ENCODE data around the gene SCNN1G. TPM values are rescaled to one million over a fixed set of nuclear protein-coding genes. Genes with fewer than 3 reads are reported as not detected.

The SCNN1G gene, protein sequence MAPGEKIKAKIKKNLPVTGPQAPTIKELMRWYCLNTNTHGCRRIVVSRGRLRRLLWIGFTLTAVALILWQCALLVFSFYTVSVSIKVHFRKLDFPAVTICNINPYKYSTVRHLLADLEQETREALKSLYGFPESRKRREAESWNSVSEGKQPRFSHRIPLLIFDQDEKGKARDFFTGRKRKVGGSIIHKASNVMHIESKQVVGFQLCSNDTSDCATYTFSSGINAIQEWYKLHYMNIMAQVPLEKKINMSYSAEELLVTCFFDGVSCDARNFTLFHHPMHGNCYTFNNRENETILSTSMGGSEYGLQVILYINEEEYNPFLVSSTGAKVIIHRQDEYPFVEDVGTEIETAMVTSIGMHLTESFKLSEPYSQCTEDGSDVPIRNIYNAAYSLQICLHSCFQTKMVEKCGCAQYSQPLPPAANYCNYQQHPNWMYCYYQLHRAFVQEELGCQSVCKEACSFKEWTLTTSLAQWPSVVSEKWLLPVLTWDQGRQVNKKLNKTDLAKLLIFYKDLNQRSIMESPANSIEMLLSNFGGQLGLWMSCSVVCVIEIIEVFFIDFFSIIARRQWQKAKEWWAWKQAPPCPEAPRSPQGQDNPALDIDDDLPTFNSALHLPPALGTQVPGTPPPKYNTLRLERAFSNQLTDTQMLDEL
- total RNA-seq = under 1 TPM in 1 of 4 donors, not detected in 3; 0.20 TPM

- Histone ChIP-seq H3K9me3 (no peaks in the 10 kb centered on the region), H3K4me3 (peak within 1 kb of the TSS; percentile 2 to 36 (median 24)), H3K36me3 (no peaks in the 10 kb centered on the region), H3K4me1 (peaks cover 0 to 16% (median 13%) of the 10 kb centered on the region in 4 donors), H3K27ac (no peak within 1 kb of the TSS), H3K27me3 (peaks cover 0 to 83% of the 10 kb centered on the region in 2 donors)
- WGBS, 2 donors = 3 to 4% methylated on average over 35 to 58 of the region's 71 CpGs
- no peak for DNase-seq (ENCODE audit: low spot score in 2 of 2)
- TF ChIP-seq CTCF (IDR thresholded peaks at IDR 0.05) = peak in 1 of 5 experiments; percentile 11
- TF ChIP-seq EP300 (IDR thresholded peaks at IDR 0.05) = no peak
- TF ChIP-seq POLR2A (IDR thresholded peaks at IDR 0.05) = no peak
Measured at GRCh38 chr16:23182679-23183542, at the start of gene SCNN1G. Gene SCNN1G, plus strand, starts transcription at chr16:23182745. Its CDS starts 3,527 bp downstream, at chr16:23186272.

DNA sequence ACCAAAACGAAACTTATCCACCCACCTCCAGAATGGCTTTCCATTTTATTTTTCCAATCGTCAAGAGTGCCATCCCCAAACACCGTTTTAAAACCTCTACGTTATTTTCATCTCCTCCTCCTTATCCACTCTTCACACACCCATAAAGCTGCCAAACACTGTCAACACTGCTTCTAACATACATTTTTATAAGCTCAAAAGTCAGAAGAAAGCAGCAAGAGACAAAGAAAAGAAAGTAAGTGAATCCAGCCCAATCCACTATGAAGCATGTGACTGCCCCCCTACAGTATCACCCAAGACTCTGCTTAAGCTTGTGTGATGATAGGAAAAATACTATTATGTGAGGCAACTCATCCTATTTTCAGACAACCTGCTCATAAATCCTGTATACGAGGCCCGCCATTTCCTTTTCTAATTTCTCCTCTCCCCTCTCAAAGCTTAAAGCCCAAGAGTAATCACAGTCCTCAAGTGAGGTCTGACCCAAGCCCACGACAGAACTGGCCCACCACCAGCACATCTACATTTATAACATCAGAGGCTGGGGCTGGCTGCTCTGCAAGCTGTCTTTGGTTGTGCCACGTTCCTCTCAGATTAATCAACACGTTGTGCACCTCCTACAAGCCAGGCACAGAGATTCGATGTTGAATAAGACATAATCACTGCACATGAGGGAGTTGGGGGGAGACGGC is 49.6 kb upstream of the SCNN1G start:
- WGBS, 2 donors = 46 to 62% methylated on average over 11 of the region's 11 CpGs
- H3K27ac ChIP-seq = peak overlapping the region in 2 of 4 donors; percentile 48 to 58
- H3K4me3 ChIP-seq = no peak overlapping the region
- peaks cover 0 to 20% (median 0%) of the 10 kb centered on the region in 4 donors for H3K9me3 ChIP-seq
- TF ChIP-seq CTCF (IDR thresholded peaks at IDR 0.05) (no peak), EP300 (IDR thresholded peaks at IDR 0.05) (no peak), POLR2A (IDR thresholded peaks at IDR 0.05) (no peak)
- H3K36me3 ChIP-seq = peaks cover 0 to 8% (median 0%) of the 10 kb centered on the region in 3 donors
- H3K4me1 ChIP-seq = peaks cover 0 to 27% (median 3%) of the 10 kb centered on the region in 4 donors
- H3K27me3 ChIP-seq = no peaks in the 10 kb centered on the region
- DNase-seq (ENCODE audit: low spot score in 2 of 2) = no peak

DNA sequence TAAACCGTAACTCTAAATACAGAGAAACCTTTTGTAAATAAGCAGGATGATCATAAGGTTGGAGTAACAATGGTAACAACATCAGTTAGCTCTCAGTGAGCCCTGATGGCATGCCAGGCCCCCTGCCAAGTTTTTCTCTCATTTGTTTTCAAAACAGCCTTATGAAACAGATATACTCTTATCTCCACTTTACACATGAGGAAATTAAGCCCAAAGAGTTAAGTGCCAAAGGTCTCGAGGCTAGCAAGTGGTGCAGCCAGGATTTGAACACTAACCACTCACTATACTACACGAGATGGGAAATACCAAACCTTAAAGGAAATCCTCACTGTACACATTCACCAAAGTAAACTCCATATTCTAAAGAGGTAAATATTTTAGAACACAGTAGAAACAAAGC is 48.3 kb upstream of the SCNN1G start:
- H3K4me1 ChIP-seq = peaks cover 0 to 27% (median 3%) of the 10 kb centered on the region in 4 donors
- H3K27me3 ChIP-seq = no peaks in the 10 kb centered on the region
- TF ChIP-seq POLR2A (IDR thresholded peaks at IDR 0.05) = no peak
- no peak for TF ChIP-seq EP300 (IDR thresholded peaks at IDR 0.05)
- TF ChIP-seq CTCF (IDR thresholded peaks at IDR 0.05) = no peak
- WGBS, 2 donors = 36 to 49% methylated on average over 3 of the region's 3 CpGs
- no peak for DNase-seq (ENCODE audit: low spot score in 2 of 2)
- peaks cover 0 to 8% (median 0%) of the 10 kb centered on the region in 3 donors for H3K36me3 ChIP-seq
- H3K4me3 ChIP-seq = no peak overlapping the region
- H3K9me3 ChIP-seq = peaks cover 0 to 20% (median 0%) of the 10 kb centered on the region in 4 donors
- no peak overlapping the region for H3K27ac ChIP-seq

DNA sequence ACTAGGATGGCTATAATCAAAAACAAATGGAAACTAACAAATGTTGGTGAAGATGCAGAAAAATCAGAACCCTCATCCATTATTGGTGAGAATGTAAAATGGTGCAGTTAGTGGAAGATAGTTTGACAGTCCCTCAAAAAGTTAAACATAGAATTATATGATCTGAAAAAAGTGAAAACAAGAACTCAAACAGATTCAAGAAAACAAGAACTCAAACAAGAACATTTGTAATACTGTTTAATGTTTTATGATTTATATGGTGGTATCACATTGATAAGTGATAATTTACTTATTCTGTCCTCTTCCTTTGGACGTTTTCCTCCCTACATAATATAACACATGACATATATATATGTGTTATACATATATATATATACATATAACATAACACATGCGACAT is 45.3 kb upstream of the SCNN1G start:
- DNase-seq (ENCODE audit: low spot score in 2 of 2) = no peak
- H3K4me3 ChIP-seq = no peak overlapping the region
- peaks cover 0 to 14% (median 5%) of the 10 kb centered on the region in 4 donors for H3K4me1 ChIP-seq
- no peaks in the 10 kb centered on the region for H3K27me3 ChIP-seq
- TF ChIP-seq CTCF (IDR thresholded peaks at IDR 0.05) (no peak), POLR2A (IDR thresholded peaks at IDR 0.05) (no peak), EP300 (IDR thresholded peaks at IDR 0.05) (no peak)
- H3K36me3 ChIP-seq = peaks cover 0 to 8% (median 0%) of the 10 kb centered on the region in 3 donors
- no peak overlapping the region for H3K27ac ChIP-seq
- peaks cover 0 to 20% (median 0%) of the 10 kb centered on the region in 4 donors for H3K9me3 ChIP-seq
- WGBS, 2 donors = 87 to 93% methylated on average over 2 of the region's 2 CpGs

All from tibial nerve (tissue), 4 donors.